Gastrocnemius medialis (tissue), 4 donors: Measurements from ENCODE around the gene CABLES2. TPM values are rescaled to one million over a fixed set of nuclear protein-coding genes. Genes with fewer than 3 reads are reported as not detected.

Experiments
- ATAC-seq, 2 donors: fragments of 150-250 bp; one replicate each; pipeline ENCODE4 v1.9.1; 2016
- DNase-seq, 2 donors: peaks; one replicate each; pipeline ENCODE4 v3.0.0-alpha.2; 2019
- H3K27ac ChIP-seq, 4 donors: fragments of 200-600 bp; sonication (generic); 1 replicate in 1 of 4; 2 replicates in 3 of 4; pipeline ENCODE4 v1.5.1; 2016 to 2018; ENCODE audit warnings: mild to moderate bottlenecking in 2 of 4, moderate library complexity in 1 of 4
- H3K27me3 ChIP-seq, 3 donors: fragments of 200-600 bp; sonication (generic) in 2 of 3; 1 replicate in 1 of 3; 2 replicates in 2 of 3; pipeline versions ENCODE4 v1.5.1 to v1.6.0; 2016 to 2019; ENCODE audit warnings: mild to moderate bottlenecking in 1 of 3, moderate library complexity in 1 of 3
- H3K36me3 ChIP-seq, 2 donors: fragments of 200-600 bp; sonication (generic) in 1 of 2; one replicate each; pipeline ENCODE4 v1.5.1; 2017 to 2018
- H3K4me1 ChIP-seq, 2 donors: fragments of 200-600 bp; sonication (generic) in 1 of 2; one replicate each; pipeline ENCODE4 v1.5.1; 2016 to 2017; ENCODE audit warnings: mild to moderate bottlenecking in 2 of 2
- H3K4me3 ChIP-seq, 4 donors: fragments of 200-600 bp; sonication (generic) in 3 of 4; 1 replicate in 1 of 4; 2 replicates in 3 of 4; pipeline ENCODE4 v1.5.1; 2016 to 2019; ENCODE audit warnings: mild to moderate bottlenecking in 2 of 4
- H3K9me3 ChIP-seq, 3 donors: fragments of 200-600 bp; sonication (generic) in 2 of 3; 1 replicate in 1 of 3; 2 replicates in 2 of 3; pipeline ENCODE4 v1.5.1; 2016 to 2019
- POLR2A ChIP-seq, 2 donors: fragments of 450-650 bp; IDR thresholded peaks; one replicate each; pipeline ENCODE4 v1.6.1; 2017; ENCODE audit warnings: antibody characterized with exemption in 2 of 2, mild to moderate bottlenecking in 2 of 2, moderate library complexity in 2 of 2
- in situ Hi-C, 4 donors: fragments of 200-750 bp; cut with MboI; loops; one replicate each; pipeline versions ENCODE4 v1.15.0 to v1.8.0; 2017; ENCODE audit warnings: low sequenced_read_pairs in 4 of 4
- intact Hi-C: fragments of 100-400 bp; cut with DNase I; formaldehyde crosslinking; loops from one replicate; pipeline ENCODE4 v1.15.1; 2023; ENCODE audit warnings: low total_unique reads
- total RNA-seq, 4 donors: library from RNA; depleted of rRNA; stranded (reverse); fragments of >200 nt; gene quantifications; one replicate each; pipeline versions ENCODE4 v1.1.0 to v1.2.3, GENCODE V29; 2016
- TF ChIP-seq, protein P1 (sequence below), 5 experiments: fragments of 450-650 bp in 3 of 5; fragments of 200-600 bp in 2 of 5; sonication (generic) in 2 of 5; IDR thresholded peaks in 4 of 5; conservative IDR thresholded peaks in 1 of 5; 1 replicate in 4 of 5; 2 replicates in 1 of 5; pipeline ENCODE4 v1.5.1; 2016 to 2019; ENCODE audit warnings: antibody characterized with exemption in 5 of 5, mild to moderate bottlenecking in 3 of 5, moderate library complexity in 3 of 5

CABLES2 gene
- total RNA-seq, 4 donors from 2014 or later: 3.6 to 9.3 (median 4.2) TPM

DNA sequence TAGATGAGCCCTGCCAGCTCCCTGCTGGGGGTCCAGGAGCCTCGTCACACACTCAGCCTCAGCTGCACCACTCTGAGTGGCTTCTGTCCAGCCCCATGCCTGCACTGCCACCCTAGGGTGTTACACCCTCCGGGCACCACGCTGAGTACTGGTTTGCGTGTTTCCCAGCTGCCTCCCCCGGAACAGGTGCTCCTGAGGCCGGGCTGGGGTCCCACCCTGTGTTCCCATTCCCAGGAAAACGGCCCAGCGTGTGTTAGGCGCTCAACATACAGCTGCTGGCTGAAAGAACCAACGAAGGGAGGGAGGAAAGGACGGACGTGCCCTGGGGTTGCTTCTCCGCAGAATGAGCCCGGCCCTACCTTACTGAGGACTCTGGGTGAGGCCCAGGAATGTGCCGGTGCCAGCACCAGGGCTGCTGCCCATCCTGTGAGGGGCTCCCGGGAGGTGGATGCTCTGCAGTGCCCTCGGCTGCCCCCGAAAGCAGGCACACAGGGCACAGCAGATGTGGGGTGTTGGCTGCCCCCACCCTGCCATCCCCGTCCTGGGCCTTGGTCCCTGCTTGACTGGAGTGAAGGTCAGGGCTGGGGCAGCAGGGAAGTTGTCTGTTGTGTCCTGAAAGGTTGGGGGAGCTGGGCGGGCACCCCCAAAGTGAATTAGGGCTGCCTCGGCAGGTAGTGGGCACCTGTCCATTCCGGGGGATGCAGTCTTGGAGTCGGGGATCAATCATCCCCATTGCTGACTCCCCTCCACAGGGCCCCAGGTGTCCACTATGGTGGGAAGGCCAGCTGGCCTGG, 56.3 kb downstream of the CABLES2 start:
- no peaks in the 10 kb centered on the region for H3K36me3 ChIP-seq
- H3K4me3 ChIP-seq: no peak overlapping the region
- in situ Hi-C loops: no loop called here
- TF ChIP-seq, protein P1, sequence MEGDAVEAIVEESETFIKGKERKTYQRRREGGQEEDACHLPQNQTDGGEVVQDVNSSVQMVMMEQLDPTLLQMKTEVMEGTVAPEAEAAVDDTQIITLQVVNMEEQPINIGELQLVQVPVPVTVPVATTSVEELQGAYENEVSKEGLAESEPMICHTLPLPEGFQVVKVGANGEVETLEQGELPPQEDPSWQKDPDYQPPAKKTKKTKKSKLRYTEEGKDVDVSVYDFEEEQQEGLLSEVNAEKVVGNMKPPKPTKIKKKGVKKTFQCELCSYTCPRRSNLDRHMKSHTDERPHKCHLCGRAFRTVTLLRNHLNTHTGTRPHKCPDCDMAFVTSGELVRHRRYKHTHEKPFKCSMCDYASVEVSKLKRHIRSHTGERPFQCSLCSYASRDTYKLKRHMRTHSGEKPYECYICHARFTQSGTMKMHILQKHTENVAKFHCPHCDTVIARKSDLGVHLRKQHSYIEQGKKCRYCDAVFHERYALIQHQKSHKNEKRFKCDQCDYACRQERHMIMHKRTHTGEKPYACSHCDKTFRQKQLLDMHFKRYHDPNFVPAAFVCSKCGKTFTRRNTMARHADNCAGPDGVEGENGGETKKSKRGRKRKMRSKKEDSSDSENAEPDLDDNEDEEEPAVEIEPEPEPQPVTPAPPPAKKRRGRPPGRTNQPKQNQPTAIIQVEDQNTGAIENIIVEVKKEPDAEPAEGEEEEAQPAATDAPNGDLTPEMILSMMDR (IDR thresholded peaks at IDR 0.05 in 4 of 5, conservative IDR thresholded peaks at IDR 0.05 in 1 of 5): no peak
- TF ChIP-seq POLR2A (IDR thresholded peaks at IDR 0.05): no peak
- no peak for ATAC-seq
- H3K27ac ChIP-seq: no peak overlapping the region
- no peaks in the 10 kb centered on the region for H3K27me3 ChIP-seq
- no peak for DNase-seq
- no peaks in the 10 kb centered on the region for H3K9me3 ChIP-seq
- H3K4me1 ChIP-seq: peaks cover 36 to 42% of the 10 kb centered on the region in 2 donors
- intact Hi-C loops: no loop called here

DNA sequence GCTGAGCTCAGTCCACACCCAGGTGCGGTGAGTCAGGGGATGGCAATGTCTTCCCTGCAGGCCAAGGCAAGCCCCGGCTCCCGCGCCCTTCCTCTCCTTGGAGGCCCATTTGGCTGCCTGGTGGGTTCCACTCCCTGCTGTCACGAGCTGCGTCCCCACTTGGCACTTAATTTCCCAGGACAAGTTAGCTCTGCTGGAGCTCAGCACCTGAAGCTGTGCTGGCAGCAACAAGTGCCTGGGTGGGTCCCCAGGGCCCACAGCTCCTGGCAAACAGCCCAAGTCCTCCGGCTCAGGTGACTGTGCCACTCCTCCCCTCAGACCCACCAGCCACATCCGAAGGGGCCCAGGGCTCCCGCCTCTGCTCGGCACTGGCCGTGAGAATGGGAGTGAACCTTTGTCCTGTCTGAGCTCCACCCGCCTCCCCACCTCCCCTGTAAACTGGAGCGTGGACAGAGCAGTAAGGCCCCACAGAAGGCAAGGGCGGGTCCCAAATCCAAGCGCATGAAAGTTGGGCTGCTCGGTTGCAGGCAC, 56.9 kb downstream of the CABLES2 start:
- H3K9me3 ChIP-seq: no peaks in the 10 kb centered on the region
- no peak for DNase-seq
- H3K36me3 ChIP-seq: no peaks in the 10 kb centered on the region
- no peaks in the 10 kb centered on the region for H3K27me3 ChIP-seq
- in situ Hi-C loops (no loop called here), intact Hi-C loops (no loop called here)
- no peak overlapping the region for H3K4me3 ChIP-seq
- no peak overlapping the region for H3K27ac ChIP-seq
- no peak for ATAC-seq
- peaks cover 30 to 35% of the 10 kb centered on the region in 2 donors for H3K4me1 ChIP-seq
- TF ChIP-seq, protein P1 (IDR thresholded peaks at IDR 0.05 in 4 of 5, conservative IDR thresholded peaks at IDR 0.05 in 1 of 5): no peak
- TF ChIP-seq POLR2A (IDR thresholded peaks at IDR 0.05): no peak

DNA sequence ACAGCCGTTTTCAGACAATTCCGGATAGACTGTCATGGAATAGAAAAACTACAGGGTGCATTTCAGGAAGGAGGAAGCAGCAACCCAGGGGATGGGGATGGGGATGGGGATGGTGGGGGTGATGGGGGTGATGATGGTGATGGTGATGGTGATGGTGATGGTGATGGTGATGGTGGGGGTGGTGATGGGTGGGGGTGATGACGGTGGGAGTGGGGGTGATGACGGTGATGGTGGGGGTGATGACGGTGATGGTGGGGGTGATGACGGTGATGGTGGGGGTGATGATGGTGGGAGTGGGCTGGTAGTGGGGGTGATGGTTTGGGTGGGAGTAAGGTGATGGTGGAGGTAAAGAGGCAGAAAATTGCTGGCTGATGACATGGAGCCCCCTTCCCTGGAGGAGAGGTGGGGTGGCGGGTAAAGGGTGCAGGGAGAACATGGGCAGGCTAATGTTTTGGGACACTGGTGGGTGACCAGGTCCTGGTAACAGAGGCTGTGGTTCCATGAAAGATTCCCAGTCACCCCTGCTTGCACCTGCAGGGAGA, 57.5 kb downstream of the CABLES2 start:
- TF ChIP-seq, protein P1 (IDR thresholded peaks at IDR 0.05 in 4 of 5, conservative IDR thresholded peaks at IDR 0.05 in 1 of 5): no peak
- no peak for TF ChIP-seq POLR2A (IDR thresholded peaks at IDR 0.05)
- H3K36me3 ChIP-seq: peaks cover 0 to 3% of the 10 kb centered on the region in 2 donors
- H3K9me3 ChIP-seq: no peaks in the 10 kb centered on the region
- H3K4me1 ChIP-seq: peaks cover 24 to 31% of the 10 kb centered on the region in 2 donors
- in situ Hi-C loops: no loop called here
- DNase-seq (no peak), ATAC-seq (no peak)
- H3K27me3 ChIP-seq: no peaks in the 10 kb centered on the region
- intact Hi-C loops: no loop called here
- H3K27ac ChIP-seq: no peak overlapping the region
- H3K4me3 ChIP-seq: no peak overlapping the region

DNA sequence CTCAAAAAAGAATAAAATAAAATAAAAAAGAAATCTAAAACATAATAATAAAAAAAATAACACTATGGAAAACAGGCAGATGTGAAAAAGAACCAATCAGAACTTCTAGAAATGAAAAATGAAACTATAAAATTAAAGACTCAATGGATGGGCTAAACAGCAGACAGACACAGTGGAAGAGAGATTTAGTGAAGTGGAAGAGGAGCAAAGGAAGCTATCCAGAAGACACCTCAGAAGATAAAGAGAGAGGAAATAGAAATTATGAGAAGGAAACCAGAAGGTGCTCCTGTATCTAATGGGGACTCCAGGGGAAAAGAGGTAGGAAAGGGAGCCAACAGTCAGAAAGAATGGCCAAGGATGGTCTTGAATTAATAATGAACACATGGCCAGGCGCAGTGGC, 58.5 kb downstream of the CABLES2 start:
- Histone ChIP-seq H3K27ac (no peak overlapping the region), H3K9me3 (no peaks in the 10 kb centered on the region), H3K4me1 (peaks cover 21 to 26% of the 10 kb centered on the region in 2 donors), H3K4me3 (no peak overlapping the region), H3K27me3 (no peaks in the 10 kb centered on the region), H3K36me3 (peaks cover 0 to 3% of the 10 kb centered on the region in 2 donors)
- ATAC-seq: no peak
- in situ Hi-C loops (no loop called here), intact Hi-C loops (no loop called here)
- DNase-seq: no peak
- no peak for TF ChIP-seq POLR2A (IDR thresholded peaks at IDR 0.05)
- TF ChIP-seq, protein P1 (IDR thresholded peaks at IDR 0.05 in 4 of 5, conservative IDR thresholded peaks at IDR 0.05 in 1 of 5): no peak
